GM12872 (cell line): Measurements from ENCODE around the gene PRKACA.

Source experiments
- TF ChIP-seq, protein P1 (sequence below): IDR thresholded peaks from 3 replicates; pipeline ENCODE4 v1.5.1; 2011; ENCODE audit warnings: low read depth, mild to moderate bottlenecking, low read length, moderate library complexity; ENCODE audit not compliant: insufficient read depth

The PRKACA gene

DNA sequence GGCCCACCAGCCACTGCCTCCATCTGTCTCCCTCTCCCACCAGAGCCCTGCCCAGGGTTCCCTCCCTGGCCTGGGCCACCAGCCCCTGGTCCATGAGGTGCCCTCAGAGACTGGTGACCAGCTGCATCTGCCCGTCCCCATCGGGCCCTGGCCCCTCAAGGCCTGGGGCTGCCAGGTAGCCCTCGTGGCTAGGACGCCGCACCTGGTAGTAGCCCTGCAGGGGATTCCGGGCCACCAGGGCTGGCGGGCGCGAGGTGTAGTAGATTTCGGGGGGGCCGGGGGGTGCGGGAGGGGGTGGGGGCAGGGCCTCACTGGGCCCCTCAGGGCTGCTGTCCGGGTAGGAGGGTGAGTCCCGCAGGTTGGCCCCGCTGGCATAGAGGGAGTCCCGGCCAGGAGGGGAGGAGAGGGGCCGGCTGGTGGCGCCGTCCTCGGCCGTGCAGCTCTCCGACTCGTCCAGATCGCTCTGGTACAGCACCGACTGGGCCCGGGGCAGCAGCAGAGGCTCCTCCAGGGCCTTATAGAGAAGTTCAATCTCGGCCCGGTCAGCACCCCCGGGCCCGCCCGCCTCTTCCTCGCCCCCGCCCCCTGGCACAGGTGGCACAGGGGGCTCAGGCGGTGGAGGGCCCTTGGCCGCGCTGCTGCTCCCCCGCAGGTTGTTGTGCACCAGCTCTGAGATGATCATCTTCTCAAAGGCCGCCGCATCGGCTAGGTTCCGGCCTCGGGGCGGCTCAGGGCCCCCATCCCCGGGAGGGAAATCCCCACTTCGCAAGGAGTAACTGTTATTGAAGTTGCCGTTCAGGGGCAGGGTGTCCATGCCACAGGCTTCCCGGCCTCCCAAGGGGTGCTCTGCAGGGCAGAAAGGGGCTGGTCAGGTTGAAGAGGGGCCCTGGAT is 33.5 kb upstream of the PRKACA start:
- TF ChIP-seq, protein P1, sequence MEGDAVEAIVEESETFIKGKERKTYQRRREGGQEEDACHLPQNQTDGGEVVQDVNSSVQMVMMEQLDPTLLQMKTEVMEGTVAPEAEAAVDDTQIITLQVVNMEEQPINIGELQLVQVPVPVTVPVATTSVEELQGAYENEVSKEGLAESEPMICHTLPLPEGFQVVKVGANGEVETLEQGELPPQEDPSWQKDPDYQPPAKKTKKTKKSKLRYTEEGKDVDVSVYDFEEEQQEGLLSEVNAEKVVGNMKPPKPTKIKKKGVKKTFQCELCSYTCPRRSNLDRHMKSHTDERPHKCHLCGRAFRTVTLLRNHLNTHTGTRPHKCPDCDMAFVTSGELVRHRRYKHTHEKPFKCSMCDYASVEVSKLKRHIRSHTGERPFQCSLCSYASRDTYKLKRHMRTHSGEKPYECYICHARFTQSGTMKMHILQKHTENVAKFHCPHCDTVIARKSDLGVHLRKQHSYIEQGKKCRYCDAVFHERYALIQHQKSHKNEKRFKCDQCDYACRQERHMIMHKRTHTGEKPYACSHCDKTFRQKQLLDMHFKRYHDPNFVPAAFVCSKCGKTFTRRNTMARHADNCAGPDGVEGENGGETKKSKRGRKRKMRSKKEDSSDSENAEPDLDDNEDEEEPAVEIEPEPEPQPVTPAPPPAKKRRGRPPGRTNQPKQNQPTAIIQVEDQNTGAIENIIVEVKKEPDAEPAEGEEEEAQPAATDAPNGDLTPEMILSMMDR: no peak

DNA sequence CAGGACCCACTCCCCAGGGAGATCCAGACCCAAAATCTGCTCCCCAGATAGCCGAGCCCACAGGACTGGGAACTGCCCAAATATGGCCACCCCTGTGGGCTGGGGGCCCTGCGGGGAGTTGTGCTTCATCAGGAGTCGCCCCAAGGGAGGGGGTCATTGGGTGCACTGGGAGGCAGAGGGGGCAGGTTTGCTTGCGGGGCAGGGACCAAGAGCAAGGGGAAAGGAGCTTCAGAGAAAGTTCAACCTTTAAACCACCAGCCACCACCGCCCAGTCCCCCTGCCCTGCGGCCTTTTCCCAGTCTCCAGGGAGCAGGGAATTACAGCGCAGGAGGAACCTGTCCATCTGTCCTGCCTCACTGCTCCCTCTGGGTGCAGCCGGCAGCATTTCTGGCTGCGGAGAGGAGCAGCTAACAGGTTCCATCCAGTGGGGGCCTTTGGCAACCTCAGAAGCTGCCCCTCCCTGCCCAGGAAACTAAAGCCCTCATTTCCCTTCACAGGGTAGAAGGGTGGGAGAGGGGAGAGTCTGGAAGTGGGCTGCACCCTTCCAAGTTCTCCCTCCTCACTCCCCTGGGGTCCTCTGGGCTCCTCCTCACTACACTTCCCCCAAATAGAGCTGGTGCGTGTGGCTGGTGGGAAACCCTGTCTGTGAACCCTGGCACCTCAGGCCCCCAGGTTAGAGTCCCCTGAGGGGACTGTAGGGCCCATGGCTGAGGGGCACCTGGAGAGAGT is 32.6 kb upstream of the PRKACA start:
- TF ChIP-seq, protein P1: no peak

DNA sequence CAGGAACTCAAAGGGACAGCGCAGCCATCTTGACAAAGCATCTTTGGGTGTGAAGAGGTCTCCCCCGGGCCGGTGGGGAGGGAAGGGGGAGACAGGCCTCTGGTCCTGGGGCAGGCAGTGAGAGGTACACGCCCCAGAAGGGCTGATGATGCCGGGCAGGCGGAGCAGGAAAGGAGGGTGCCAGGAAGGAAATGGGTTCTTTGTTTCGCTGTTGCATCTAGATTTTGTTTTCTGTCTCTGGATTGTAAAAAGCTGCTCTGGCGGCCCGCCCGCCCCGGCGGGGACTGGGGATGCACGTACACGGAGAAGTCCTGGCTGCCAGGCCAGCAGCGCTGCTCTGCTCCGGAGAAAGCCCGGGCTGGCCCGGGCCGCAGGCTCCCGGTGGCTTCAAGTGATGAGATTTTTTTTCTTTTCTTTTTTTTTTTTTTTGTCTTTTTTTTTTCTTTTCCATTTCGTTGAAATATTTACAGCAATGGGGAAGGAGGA is 32.0 kb upstream of the PRKACA start:
- TF ChIP-seq, protein P1: no peak

DNA sequence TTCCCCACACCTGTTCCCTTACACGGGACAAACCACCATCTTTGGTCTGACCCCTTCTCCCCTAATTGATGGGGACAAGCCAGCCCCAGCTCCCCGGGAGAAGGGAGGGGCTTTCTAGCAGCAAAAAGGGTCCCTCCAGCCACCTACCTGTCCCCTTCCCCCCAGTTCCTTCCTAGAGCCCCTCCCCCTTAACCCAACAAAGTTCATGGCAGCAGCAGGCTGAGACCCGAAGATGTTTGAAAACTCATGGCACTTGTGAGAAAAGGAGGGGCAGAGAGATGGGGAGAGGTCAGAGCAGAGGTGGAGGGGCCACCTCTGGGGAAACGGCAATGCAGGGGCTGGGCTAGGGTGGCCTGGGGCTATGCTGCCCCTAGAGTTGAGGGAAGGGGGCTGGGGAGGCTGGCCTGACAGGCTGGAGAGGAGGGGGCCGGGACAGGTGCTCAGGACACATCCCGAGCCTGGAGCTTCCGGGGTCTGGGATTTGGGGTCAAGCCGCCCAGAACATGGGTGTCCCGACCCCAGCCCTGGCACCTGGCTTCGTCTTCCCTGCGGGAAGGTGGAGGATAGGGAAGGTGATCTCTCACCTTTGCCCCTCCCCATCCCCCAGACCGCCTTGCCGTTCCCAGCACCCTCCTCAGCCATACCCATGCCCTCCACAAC is 31.3 kb upstream of the PRKACA start:
- TF ChIP-seq, protein P1: no peak

DNA sequence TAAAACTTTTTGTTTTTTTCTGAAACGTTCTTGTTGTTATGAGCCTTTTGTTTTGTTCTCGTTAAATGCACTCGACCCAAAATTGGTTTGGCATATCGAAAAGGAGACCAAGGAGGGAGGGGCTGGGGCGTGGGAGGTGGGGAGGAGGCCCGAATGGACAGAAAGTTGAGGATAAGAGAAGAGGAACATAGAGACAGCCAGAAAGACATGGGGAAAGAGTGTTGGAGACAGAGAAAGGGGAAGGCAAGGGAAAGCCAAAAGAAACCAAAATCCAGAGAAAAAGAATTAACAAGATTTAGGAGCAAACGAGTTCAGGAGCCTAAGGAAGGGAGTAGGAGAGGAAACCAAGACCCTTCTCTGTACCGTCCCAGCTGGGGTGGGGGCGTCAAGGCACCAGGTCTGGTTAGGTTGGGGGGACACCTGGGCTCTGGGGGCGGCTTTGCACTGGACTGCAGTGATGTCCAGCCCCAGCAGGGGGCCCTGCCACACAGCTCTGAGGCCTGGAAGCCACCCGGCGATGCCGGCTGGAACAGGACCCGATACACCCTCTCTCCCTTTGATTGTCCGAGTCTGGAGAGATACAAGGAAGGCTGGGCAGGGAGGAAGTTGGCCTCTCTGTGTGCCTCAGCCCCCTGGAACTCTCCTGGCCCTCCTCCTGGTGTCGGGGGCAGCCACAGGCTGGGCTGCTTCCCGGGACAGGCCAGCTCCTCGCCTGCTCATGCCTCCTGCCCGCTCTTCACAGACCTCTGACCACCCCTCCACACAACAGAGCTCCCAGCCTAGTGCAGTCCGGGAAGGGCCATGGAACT is 30.4 kb upstream of the PRKACA start:
- TF ChIP-seq, protein P1: peak; percentile 86

DNA sequence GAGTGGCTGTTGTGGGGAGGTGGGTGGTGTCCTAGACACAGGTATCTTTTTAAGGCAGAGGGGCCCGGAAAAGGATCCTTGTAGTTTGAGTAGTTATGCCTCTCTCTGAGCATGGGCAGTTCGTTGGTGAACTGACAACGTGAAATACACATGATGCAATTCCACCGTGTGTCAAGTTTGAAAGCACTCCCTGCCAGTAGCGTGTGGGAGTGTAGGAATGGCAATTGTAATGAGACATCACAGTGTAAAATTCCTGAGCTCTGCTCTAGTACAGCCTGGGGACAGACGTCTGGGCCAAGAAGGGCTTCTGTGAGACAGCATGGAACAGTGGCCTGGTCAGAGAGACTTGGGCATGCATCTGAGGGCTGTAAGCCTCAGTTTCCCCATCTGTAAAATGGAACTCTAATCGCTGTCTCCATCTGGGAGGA is 29.2 kb upstream of the PRKACA start:
- TF ChIP-seq, protein P1: no peak

DNA sequence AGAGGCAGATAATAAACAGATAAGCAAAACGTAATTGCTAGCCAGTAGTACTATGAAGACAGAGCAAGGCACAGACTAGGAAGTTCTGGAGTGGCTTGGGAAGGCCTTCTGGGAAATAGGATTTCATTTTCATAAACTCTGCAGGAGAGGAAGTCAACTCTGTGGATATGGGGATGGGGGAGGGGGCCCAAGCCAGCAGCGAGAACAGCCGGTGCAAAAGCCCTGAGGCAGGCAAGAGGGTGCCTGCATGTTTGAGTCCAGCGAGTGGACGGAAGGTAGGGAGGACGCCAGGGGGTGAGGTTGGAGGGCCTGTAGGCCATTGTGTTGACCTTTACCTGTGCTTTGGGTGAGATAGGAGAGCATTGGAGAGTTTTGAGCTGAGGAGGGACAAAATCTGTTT is 27.8 kb upstream of the PRKACA start:
- TF ChIP-seq, protein P1: no peak
